ENCODE measurements around the gene BCO2. TPM values are rescaled to one million over a fixed set of nuclear protein-coding genes. Genes with fewer than 3 reads are reported as not detected.

BCO2 gene
- total RNA-seq, 1 experiment from 2014 or later, result 2.5 TPM

DNA sequence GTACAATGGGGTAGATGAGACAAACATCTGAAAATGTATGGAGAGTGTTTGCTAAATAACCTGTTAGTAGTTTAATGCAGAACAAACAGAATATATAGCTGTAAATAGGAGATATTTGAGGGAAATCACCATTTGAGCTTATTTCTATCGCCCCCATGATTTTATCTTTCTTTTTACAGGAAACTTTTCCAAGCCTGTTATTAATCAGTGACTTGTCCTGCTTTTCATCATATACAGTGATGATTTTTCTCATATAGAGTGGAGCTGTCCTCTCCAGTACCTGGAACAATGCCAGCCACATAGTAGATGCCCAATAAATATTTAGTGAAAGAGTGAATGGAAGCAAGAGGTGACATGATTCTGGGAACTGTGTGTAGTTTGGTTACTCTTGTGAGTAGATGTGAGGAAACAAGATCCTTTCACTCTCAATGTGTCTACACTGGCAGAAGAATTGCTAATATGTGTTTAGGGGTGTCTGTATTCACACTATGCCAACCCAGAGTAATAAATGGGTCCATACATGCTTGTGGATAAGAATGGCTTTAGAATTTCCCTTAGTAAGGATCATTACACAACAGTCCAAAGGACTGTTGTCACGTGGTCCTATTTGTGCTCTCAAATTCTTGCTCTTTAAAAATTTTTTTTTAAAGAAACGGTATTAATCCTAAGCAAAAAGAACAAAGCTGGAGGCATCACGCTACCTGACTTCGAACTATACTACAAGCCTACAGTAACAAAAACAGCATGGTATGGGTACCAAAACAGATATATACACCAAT is 48.6 kb downstream of the BCO2 start:
- BruUV-seq (replicated peaks), result no TSS peak
- no peaks in the 10 kb centered on the region for H3K9me3 ChIP-seq (ENCODE audit: low read depth, low read length, poor library complexity, severe bottlenecking)
- peaks cover 43% of the 10 kb centered on the region for H3K4me1 ChIP-seq (ENCODE audit: insufficient read depth, low read length, poor library complexity, severe bottlenecking)
- TF ChIP-seq, protein P1, sequence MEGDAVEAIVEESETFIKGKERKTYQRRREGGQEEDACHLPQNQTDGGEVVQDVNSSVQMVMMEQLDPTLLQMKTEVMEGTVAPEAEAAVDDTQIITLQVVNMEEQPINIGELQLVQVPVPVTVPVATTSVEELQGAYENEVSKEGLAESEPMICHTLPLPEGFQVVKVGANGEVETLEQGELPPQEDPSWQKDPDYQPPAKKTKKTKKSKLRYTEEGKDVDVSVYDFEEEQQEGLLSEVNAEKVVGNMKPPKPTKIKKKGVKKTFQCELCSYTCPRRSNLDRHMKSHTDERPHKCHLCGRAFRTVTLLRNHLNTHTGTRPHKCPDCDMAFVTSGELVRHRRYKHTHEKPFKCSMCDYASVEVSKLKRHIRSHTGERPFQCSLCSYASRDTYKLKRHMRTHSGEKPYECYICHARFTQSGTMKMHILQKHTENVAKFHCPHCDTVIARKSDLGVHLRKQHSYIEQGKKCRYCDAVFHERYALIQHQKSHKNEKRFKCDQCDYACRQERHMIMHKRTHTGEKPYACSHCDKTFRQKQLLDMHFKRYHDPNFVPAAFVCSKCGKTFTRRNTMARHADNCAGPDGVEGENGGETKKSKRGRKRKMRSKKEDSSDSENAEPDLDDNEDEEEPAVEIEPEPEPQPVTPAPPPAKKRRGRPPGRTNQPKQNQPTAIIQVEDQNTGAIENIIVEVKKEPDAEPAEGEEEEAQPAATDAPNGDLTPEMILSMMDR (conservative IDR thresholded peaks at IDR 0.05; ENCODE audit: low read depth, low read length), result no peak
- TF ChIP-seq EZH2 (IDR thresholded peaks at IDR 0.05; ENCODE audit: borderline replicate concordance, low read depth, low read length, poor library complexity, severe bottlenecking), result no peak
- DNase-seq (ENCODE audit: low spot score), result no peak
- CTCF ChIA-PET, result no interaction called here
- intact Hi-C loops (cut with micrococcal nuclease; ENCODE audit: unreplicated experiment), result loop anchor here (10.0 kb wide), 1 partner anchor 331 kb away; no protein-coding TSS in a partner anchor
- no peak overlapping the region for H3K4me3 ChIP-seq (ENCODE audit: low read depth, low read length, poor library complexity, severe bottlenecking)
- POLR2A ChIA-PET (ENCODE audit: low non-redundant PET), result no interaction called here
- no peak overlapping the region for H3K27ac ChIP-seq (ENCODE audit: low read depth, low read length, poor library complexity, severe bottlenecking)
- H3K36me3 ChIP-seq (ENCODE audit: insufficient read depth, low read length, poor library complexity, severe bottlenecking), result peaks cover 5% of the 10 kb centered on the region
- no peaks in the 10 kb centered on the region for H3K27me3 ChIP-seq (replicated peaks; ENCODE audit: insufficient read depth, low read depth, low read length, poor library complexity)

DNA sequence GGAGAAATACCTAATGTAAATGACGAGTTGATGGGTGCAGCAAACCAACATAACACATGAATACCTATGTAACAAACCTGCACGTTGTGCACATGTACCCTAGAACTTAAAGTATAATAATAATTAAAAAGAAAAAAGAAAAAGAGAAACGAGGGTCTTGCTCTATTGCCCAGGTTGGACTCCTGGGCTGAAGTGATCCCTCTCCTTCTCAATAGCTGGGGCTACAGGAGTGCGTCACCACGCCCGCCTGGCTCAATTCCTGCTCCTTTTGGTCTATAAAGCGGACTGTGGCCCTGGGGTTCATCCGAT is 50.4 kb downstream of the BCO2 start:
- peaks cover 23% of the 10 kb centered on the region for H3K36me3 ChIP-seq (ENCODE audit: insufficient read depth, low read length, poor library complexity, severe bottlenecking)
- no peak for DNase-seq (ENCODE audit: low spot score)
- TF ChIP-seq, protein P1 (conservative IDR thresholded peaks at IDR 0.05; ENCODE audit: low read depth, low read length), result no peak
- TF ChIP-seq EZH2 (IDR thresholded peaks at IDR 0.05; ENCODE audit: borderline replicate concordance, low read depth, low read length, poor library complexity, severe bottlenecking), result no peak
- CTCF ChIA-PET, result interaction anchor here (0.9 kb wide), 1 partner anchor 53 kb away, joined by 3 read pairs; no protein-coding TSS in a partner anchor
- BruUV-seq (replicated peaks), result TSS peak; percentile 95
- H3K27me3 ChIP-seq (replicated peaks; ENCODE audit: insufficient read depth, low read depth, low read length, poor library complexity), result no peaks in the 10 kb centered on the region
- no peaks in the 10 kb centered on the region for H3K9me3 ChIP-seq (ENCODE audit: low read depth, low read length, poor library complexity, severe bottlenecking)
- H3K27ac ChIP-seq (ENCODE audit: low read depth, low read length, poor library complexity, severe bottlenecking), result peak overlapping the region; percentile 96
- H3K4me3 ChIP-seq (ENCODE audit: low read depth, low read length, poor library complexity, severe bottlenecking), result peak overlapping the region; percentile 72
- POLR2A ChIA-PET (ENCODE audit: low non-redundant PET), result no interaction called here
- intact Hi-C loops (cut with micrococcal nuclease; ENCODE audit: unreplicated experiment), result loop anchor here (10.0 kb wide), 1 partner anchor 329 kb away; no protein-coding TSS in a partner anchor
- peaks cover 34% of the 10 kb centered on the region for H3K4me1 ChIP-seq (ENCODE audit: insufficient read depth, low read length, poor library complexity, severe bottlenecking)

DNA sequence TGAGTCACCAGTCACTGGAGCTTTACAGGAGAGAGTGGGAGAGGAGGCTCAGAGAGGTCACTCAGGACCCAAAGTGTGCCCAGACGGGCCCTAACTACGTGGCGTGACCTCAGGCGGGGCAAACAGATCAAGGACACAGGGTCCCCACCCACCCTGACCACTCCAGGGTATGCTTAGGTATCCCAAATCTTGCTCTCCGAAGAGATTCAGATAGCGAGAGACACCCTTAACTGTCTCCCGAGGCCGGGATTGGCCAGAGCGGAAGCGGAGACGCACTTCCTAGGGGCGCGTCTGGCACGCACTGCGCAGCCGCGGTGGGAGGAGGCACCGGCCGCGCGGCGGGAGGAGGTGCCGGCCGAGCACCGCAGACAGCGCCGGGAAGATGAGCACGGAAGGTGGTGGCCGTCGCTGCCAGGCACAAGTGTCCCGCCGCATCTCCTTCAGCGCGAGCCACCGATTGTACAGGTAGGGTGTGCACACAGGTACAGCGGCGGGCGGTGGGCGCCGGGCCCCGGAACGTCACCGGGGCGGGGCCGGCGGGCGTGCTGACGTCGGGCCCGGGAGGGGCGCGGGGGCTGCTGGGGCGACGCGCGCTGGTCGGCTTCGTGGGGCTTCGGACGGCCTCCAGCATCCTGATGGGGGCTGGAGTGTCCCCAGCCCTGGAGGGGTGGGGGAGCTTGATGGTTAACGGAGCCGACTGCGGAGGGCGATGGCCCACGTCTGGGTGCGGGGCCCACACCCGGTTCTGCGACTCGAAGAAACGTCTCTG is 50.9 kb downstream of the BCO2 start, which contains the start of gene PTS:
TSS of gene PTS (plus strand) at position 367 of the 769 bp plus-strand sequence. CDS start at position 383, 16 bp downstream.
- H3K36me3 ChIP-seq (ENCODE audit: insufficient read depth, low read length, poor library complexity, severe bottlenecking), result peaks cover 27% of the 10 kb centered on the region
- intact Hi-C loops (cut with micrococcal nuclease; ENCODE audit: unreplicated experiment), result loop anchor here (10.0 kb wide), 1 partner anchor 329 kb away; no protein-coding TSS in a partner anchor
- H3K4me1 ChIP-seq (ENCODE audit: insufficient read depth, low read length, poor library complexity, severe bottlenecking), result peaks cover 28% of the 10 kb centered on the region
- no TSS peak for BruUV-seq (replicated peaks)
- ChIA-PET CTCF (interaction anchor here (0.9 kb wide), 1 partner anchor 53 kb away, joined by 3 read pairs; no protein-coding TSS in a partner anchor), POLR2A (ENCODE audit: low non-redundant PET) (no interaction called here)
- TF ChIP-seq, protein P1 (conservative IDR thresholded peaks at IDR 0.05; ENCODE audit: low read depth, low read length), result no peak
- no peak for TF ChIP-seq EZH2 (IDR thresholded peaks at IDR 0.05; ENCODE audit: borderline replicate concordance, low read depth, low read length, poor library complexity, severe bottlenecking)
- H3K27me3 ChIP-seq (replicated peaks; ENCODE audit: insufficient read depth, low read depth, low read length, poor library complexity), result no peaks in the 10 kb centered on the region
- peak within 1 kb of the TSS; percentile 96 for H3K27ac ChIP-seq (ENCODE audit: low read depth, low read length, poor library complexity, severe bottlenecking)
- no peaks in the 10 kb centered on the region for H3K9me3 ChIP-seq (ENCODE audit: low read depth, low read length, poor library complexity, severe bottlenecking)
- DNase-seq (ENCODE audit: low spot score), result peak; percentile 96
- peak within 1 kb of the TSS; percentile 72 for H3K4me3 ChIP-seq (ENCODE audit: low read depth, low read length, poor library complexity, severe bottlenecking)

Data from A673 (cell line).